Measurements from ENCODE around the gene GPC5.

- TF ChIP-seq CTCF (IDR thresholded peaks at IDR 0.05; ENCODE audit: low read length) (no peak), EZH2 (IDR thresholded peaks at IDR 0.05; ENCODE audit: borderline replicate concordance, low read length) (no peak)
Observed at GRCh38 chr13:92900446-92900845, 1502.0 kb downstream of the GPC5 start.

All from OCI-LY1 (cell line).